HepG2 (cell line): Measurements from ENCODE around the gene KLF9. TPM values are rescaled to one million over a fixed set of nuclear protein-coding genes. Genes with fewer than 3 reads are reported as not detected.

Source experiments
- ARNT ChIP-seq: fragments of 450-650 bp; IDR thresholded peaks from 2 replicates; pipeline ENCODE4 v1.6.1; 2017
- ARNTL ChIP-seq: sonication (generic); formaldehyde crosslinking; IDR thresholded peaks from 2 replicates; pipeline ENCODE4 v1.4.0; 2020; ENCODE audit warnings: mild to moderate bottlenecking, missing genetic modification reagents
- ATF7 ChIP-seq, 2 experiments: fragments of 450-650 bp in 1 of 2; sonication (generic) in 1 of 2; formaldehyde crosslinking in 1 of 2; IDR thresholded peaks; 2 replicates each; pipeline versions ENCODE4 v1.4.0 to v1.6.1; 2016 to 2020; ENCODE audit warnings: antibody characterized with exemption in 1 of 2, mild to moderate bottlenecking in 1 of 2, missing genetic modification reagents in 1 of 2
- FOXK1 ChIP-seq: sonication (generic); formaldehyde crosslinking; IDR thresholded peaks from 2 replicates; pipeline ENCODE4 v1.4.0; 2020; ENCODE audit warnings: low read depth, missing genetic modification reagents, borderline replicate concordance
- GTF2F1 ChIP-seq: fragments of 150-350 bp; IDR thresholded peaks from 2 replicates; pipeline ENCODE4 v1.6.1; 2014; ENCODE audit warnings: low read length
- HDAC2 ChIP-seq: sonication (generic); formaldehyde crosslinking; IDR thresholded peaks from 2 replicates; pipeline ENCODE4 v1.4.0; 2020; ENCODE audit warnings: missing genetic modification reagents
- MXD4 ChIP-seq: IDR thresholded peaks from 2 replicates; pipeline ENCODE4 v1.6.1; 2016; ENCODE audit warnings: mild to moderate bottlenecking, missing biosample characterization, missing genetic modification reagents
- PRMT3 ChIP-seq: sonication (generic); formaldehyde crosslinking; IDR thresholded peaks from 2 replicates; pipeline ENCODE4 v1.8.1; 2022; ENCODE audit warnings: low read depth, mild to moderate bottlenecking, moderate library complexity, missing genetic modification reagents, borderline replicate concordance
- STAG1 ChIP-seq: sonication (generic); formaldehyde crosslinking; IDR thresholded peaks from 2 replicates; pipeline ENCODE4 v1.4.0; 2020; ENCODE audit warnings: missing genetic modification reagents
- ZKSCAN1 ChIP-seq: fragments of 150-350 bp; IDR thresholded peaks from 2 replicates; pipeline ENCODE4 v1.6.1; 2014; ENCODE audit warnings: low read length
- ZNF253 ChIP-seq: sonication (generic); formaldehyde crosslinking; IDR thresholded peaks from 2 replicates; pipeline ENCODE4 v1.8.0; 2022; ENCODE audit warnings: mild to moderate bottlenecking, missing genetic modification reagents, borderline replicate concordance
- ZNF264 ChIP-seq: sonication (generic); formaldehyde crosslinking; IDR thresholded peaks from 2 replicates; pipeline ENCODE4 v1.4.0; 2020; ENCODE audit warnings: missing genetic modification reagents
- ZNF3 ChIP-seq: IDR thresholded peaks from 2 replicates; pipeline ENCODE4 v1.7.0; 2017; ENCODE audit warnings: inconsistent platforms
- polyA plus RNA-seq, 8 experiments: library from polyadenylated mRNA; depleted of rRNA in 3 of 8; stranded (reverse) in 7 of 8; unstranded in 1 of 8; fragments of >200 nt; fragmentation: Illumina TruSeq in 4 of 8; extraction: Trizol in 4 of 8; gene quantifications; 2 replicates each; pipeline versions ENCODE4 v1.2.1 to v1.2.3, GENCODE V29; 2011 to 2016; ENCODE audit warnings: low read depth in 4 of 8, missing spikeins in 1 of 8, mixed read lengths in 1 of 8; ENCODE audit not compliant: insufficient read depth in 1 of 8
- total RNA-seq, 5 experiments: library from RNA; depleted of rRNA; stranded (reverse); fragments of >200 nt; fragmentation: Illumina TruSeq; extraction: Trizol; gene quantifications; 2 replicates each; pipeline ENCODE4 v1.2.3, GENCODE V29; 2016; ENCODE audit warnings: low read depth in 1 of 5
- TF ChIP-seq, protein P1 (sequence below): sonication (generic); formaldehyde crosslinking; IDR thresholded peaks from 2 replicates; pipeline ENCODE4; 2020; ENCODE audit warnings: missing genetic modification reagents, mild to moderate bottlenecking, borderline replicate concordance
- TF ChIP-seq, protein P2 (sequence below): sonication (generic); formaldehyde crosslinking; IDR thresholded peaks from 2 replicates; pipeline ENCODE4 v1.4.0; 2020; ENCODE audit warnings: missing genetic modification reagents
- TF ChIP-seq, protein P3 (sequence below): sonication (generic); formaldehyde crosslinking; IDR thresholded peaks from 2 replicates; pipeline ENCODE4 v1.5.0; 2020; ENCODE audit warnings: missing genetic modification reagents, mild to moderate bottlenecking, borderline replicate concordance
- TF ChIP-seq, protein P4 (sequence below): sonication (generic); formaldehyde crosslinking; IDR thresholded peaks from 2 replicates; pipeline ENCODE4 v1.4.0; 2020; ENCODE audit warnings: missing genetic modification reagents, borderline replicate concordance

Gene KLF9
- total and polyA plus RNA-seq, 2 of the 13 experiments (the other 11 are each of a cell fraction or from before 2014, with no cell fraction given), result 5.7 to 7.2 TPM

DNA sequence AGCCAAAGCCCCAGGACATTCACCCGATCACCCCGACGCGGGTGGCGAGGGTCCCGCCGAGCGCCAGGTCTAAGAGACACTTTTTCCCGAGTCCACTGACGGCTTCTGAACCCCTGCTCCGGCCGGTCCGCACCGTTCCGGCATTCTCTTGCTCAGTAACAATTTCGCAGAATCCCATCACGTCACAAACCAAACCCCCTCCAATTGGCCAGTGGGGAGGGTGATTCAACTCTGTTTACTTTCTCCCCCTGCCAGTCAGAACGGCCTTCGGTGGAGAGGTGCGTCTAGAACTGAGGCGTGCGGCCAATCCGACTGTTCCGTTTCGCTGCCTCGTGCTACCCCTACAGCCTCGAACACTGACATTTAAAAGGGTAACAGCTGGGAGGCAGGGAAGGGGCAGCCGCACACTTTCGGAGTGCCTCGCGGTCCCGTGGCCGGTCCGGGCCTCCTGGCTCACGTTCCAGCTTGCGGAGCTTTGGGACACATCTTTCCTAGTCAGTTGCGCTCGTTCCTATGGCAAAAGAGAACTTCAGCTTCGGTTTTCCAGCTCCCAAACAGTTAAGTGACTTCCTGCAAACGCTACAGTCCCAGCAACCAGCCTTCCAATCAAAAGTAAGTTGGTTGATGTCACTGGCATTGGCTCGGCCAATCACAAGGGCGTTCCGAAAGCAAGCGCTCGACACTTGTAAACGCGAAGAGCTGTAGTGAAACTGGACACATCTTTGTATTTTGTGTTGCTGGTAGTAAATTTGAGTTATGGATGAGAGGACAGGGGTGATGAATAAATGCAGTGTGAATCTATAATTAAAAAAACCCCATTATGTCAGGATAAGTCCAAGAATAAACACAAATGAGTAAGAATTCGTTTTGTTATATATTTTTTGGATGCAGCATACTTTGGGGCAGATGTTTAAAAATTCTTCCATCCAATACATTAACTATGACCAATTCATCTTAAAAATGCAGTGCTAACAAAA lies at the start of gene KLF9 (continued):
- 0 out of 2 replicates have a peak, but pooled peaks have one; percentile 36 for TF ChIP-seq ATF7 (IDR thresholded peaks at IDR 0.05)
- TF ChIP-seq ATF7 (CRISPR knock-in tag; IDR thresholded peaks at IDR 0.05), result peak; percentile 76
- TF ChIP-seq, protein P1, sequence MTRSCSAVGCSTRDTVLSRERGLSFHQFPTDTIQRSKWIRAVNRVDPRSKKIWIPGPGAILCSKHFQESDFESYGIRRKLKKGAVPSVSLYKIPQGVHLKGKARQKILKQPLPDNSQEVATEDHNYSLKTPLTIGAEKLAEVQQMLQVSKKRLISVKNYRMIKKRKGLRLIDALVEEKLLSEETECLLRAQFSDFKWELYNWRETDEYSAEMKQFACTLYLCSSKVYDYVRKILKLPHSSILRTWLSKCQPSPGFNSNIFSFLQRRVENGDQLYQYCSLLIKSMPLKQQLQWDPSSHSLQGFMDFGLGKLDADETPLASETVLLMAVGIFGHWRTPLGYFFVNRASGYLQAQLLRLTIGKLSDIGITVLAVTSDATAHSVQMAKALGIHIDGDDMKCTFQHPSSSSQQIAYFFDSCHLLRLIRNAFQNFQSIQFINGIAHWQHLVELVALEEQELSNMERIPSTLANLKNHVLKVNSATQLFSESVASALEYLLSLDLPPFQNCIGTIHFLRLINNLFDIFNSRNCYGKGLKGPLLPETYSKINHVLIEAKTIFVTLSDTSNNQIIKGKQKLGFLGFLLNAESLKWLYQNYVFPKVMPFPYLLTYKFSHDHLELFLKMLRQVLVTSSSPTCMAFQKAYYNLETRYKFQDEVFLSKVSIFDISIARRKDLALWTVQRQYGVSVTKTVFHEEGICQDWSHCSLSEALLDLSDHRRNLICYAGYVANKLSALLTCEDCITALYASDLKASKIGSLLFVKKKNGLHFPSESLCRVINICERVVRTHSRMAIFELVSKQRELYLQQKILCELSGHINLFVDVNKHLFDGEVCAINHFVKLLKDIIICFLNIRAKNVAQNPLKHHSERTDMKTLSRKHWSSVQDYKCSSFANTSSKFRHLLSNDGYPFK, result peak; percentile 73; the same call in 1 of the 2 replicates
- TF ChIP-seq, protein P2, sequence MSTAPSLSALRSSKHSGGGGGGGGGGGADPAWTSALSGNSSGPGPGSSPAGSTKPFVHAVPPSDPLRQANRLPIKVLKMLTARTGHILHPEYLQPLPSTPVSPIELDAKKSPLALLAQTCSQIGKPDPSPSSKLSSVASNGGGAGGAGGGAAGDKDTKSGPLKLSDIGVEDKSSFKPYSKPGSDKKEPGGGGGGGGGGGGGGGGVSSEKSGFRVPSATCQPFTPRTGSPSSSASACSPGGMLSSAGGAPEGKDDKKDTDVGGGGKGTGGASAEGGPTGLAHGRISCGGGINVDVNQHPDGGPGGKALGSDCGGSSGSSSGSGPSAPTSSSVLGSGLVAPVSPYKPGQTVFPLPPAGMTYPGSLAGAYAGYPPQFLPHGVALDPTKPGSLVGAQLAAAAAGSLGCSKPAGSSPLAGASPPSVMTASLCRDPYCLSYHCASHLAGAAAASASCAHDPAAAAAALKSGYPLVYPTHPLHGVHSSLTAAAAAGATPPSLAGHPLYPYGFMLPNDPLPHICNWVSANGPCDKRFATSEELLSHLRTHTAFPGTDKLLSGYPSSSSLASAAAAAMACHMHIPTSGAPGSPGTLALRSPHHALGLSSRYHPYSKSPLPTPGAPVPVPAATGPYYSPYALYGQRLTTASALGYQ (CRISPR knock-in tag), result no peak; the same call in 1 of the 2 replicates
- TF ChIP-seq ZNF253 (CRISPR knock-in tag), result peak; percentile 81; the same call in 1 of the 2 replicates
- no peak for TF ChIP-seq STAG1 (CRISPR knock-in tag)
- peak; percentile 45 for TF ChIP-seq HDAC2 (CRISPR knock-in tag)
- peak; percentile 80 for TF ChIP-seq MXD4
- no peak for TF ChIP-seq ZKSCAN1
- no peak for TF ChIP-seq PRMT3 (CRISPR knock-in tag)
- no peak for TF ChIP-seq GTF2F1
- peak; percentile 79; the same call in 1 of the 2 replicates for TF ChIP-seq FOXK1
- TF ChIP-seq ARNT, result no peak
- TF ChIP-seq ARNTL (CRISPR knock-in tag), result 0 out of 2 replicates have a peak, but pooled peaks have one; percentile 36
- TF ChIP-seq, protein P3, sequence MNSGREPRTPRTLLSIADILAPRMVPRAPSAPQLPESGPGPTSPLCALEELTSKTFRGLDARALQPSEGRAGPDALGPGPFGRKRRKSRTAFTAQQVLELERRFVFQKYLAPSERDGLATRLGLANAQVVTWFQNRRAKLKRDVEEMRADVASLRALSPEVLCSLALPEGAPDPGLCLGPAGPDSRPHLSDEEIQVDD (CRISPR knock-in tag), result peak; percentile 67; the same call in 1 of the 2 replicates
- TF ChIP-seq, protein P4, sequence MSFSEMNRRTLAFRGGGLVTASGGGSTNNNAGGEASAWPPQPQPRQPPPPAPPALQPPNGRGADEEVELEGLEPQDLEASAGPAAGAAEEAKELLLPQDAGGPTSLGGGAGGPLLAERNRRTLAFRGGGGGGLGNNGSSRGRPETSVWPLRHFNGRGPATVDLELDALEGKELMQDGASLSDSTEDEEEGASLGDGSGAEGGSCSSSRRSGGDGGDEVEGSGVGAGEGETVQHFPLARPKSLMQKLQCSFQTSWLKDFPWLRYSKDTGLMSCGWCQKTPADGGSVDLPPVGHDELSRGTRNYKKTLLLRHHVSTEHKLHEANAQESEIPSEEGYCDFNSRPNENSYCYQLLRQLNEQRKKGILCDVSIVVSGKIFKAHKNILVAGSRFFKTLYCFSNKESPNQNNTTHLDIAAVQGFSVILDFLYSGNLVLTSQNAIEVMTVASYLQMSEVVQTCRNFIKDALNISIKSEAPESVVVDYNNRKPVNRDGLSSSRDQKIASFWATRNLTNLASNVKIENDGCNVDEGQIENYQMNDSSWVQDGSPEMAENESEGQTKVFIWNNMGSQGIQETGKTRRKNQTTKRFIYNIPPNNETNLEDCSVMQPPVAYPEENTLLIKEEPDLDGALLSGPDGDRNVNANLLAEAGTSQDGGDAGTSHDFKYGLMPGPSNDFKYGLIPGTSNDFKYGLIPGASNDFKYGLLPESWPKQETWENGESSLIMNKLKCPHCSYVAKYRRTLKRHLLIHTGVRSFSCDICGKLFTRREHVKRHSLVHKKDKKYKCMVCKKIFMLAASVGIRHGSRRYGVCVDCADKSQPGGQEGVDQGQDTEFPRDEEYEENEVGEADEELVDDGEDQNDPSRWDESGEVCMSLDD (CRISPR knock-in tag), result no peak; the same call in 1 of the 2 replicates
- TF ChIP-seq ZNF264, result peak; percentile 64
- no peak for TF ChIP-seq ZNF3 (CRISPR knock-in tag)
